NCI-H146 treated with DMSO at 0.1 percent for 48 hours (cell line): ENCODE data around the gene LRPAP1.
"Not testable (repeated sequence)": the region's sequence is repeated elsewhere in the genome, so short reads cannot be mapped to it uniquely, and the experiment has no call there.

Experiments used
- DNase-seq: peaks from one replicate; lab custom pipeline; 2025; ENCODE audit not compliant: unreplicated experiment; lab: John Stamatoyannopoulos, UW

Gene LRPAP1, protein sequence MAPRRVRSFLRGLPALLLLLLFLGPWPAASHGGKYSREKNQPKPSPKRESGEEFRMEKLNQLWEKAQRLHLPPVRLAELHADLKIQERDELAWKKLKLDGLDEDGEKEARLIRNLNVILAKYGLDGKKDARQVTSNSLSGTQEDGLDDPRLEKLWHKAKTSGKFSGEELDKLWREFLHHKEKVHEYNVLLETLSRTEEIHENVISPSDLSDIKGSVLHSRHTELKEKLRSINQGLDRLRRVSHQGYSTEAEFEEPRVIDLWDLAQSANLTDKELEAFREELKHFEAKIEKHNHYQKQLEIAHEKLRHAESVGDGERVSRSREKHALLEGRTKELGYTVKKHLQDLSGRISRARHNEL

DNA sequence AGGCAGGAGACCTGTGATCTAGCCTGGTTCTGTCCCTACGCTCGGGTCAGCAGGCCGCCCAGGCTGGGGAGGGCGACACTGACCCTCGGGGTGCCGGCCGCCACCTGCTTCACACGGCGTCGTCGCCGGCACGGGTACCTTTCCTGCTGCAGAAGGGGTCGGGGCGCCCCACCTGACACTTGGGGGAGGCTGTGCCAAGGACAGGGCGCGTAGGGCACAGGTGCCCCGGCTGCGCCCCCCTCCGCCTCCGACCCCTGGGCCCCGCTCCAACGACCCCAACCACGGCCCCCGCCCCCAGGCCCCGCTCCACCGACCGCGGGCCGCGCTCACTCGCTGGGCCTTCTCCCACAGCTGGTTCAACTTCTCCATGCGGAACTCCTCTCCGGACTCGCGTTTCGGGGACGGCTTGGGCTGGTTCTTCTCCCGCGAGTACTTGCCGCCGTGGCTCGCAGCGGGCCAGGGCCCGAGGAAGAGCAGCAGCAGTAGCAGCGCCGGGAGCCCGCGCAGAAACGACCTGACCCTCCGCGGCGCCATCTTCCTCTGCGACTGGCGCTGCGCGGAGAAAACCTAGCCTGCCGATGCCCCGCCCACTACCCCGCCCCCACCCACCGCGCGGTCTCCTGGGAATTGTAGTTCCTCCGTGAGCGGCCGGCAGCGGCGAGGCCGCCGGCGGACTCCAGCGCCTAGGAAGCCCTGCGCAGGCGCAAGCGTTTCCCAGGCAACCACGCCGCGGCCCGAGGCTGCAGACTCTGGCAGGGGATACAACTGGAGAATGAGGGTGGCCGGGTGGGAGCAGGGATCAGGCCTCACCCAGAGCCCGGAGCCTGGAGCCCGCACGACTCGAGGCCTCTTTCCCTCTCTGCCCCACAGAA lies at the start of gene LRPAP1:
Gene LRPAP1 (minus strand): TSS at position 544 of the 872 bp plus-strand sequence. CDS start 10 bp downstream, at position 534.
- DNase-seq, result peak; percentile 76

GRCh38 chr4:3581334-3582090 lies 49.3 kb upstream of the LRPAP1 start:
- DNase-seq, result not testable (repeated sequence)

GRCh38 chr4:3580859-3581258 lies 48.6 kb upstream of the LRPAP1 start:
- DNase-seq, result not testable (repeated sequence)

GRCh38 chr4:3578527-3579144 lies 46.4 kb upstream of the LRPAP1 start:
- DNase-seq, result not testable (repeated sequence)

DNA sequence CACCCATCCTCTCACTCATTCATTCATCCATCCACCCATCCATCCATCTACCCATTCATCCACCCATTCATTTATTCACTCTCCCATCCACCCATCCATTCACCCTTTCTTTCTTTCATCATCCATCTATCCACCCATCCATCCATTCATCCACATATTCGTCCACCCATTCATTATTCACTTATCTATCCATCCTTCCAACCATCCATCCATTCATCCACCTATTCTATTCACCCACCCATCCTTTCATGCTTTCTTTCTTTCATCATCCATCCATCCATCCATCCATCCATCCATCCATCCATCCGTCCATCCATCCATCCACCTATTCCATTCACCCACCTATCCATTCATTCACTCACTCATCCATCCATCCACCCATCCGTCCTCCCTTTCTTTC lies 45.8 kb upstream of the LRPAP1 start:
- not testable (repeated sequence) for DNase-seq

DNA sequence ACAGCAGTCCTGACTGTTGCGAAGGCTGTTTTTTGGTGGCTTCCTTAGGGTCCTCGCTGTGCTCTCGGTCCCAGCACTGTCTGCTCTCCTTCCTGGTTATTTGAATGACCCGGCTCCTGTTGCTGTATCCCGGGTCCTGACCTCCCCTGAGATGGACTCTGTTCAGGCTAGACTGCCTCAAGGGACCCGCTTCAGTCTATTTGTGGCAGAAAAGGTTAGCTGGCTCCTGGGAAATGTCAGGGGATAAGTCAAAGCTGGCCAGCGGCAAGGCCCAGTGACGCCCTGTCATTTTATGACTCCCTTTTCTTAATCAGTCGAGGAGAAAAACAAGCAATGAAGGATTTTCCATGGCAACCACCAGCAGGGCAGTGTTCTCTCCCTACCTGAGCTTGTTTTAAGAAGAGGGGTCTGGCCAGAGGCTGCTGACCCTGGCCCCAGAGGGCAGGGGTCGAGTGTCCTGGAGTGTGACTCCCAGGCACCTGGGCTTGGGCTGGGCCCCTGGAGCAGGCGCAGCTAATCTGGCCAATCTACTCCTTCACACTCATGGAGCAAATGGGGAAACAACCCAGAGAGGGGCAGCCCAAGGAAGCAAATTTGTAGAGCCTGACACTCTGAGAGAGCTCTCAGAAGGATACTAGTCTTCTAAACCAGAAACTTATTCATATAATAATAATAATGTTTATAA lies 45.1 kb upstream of the LRPAP1 start:
- DNase-seq, result not testable (repeated sequence)

DNA sequence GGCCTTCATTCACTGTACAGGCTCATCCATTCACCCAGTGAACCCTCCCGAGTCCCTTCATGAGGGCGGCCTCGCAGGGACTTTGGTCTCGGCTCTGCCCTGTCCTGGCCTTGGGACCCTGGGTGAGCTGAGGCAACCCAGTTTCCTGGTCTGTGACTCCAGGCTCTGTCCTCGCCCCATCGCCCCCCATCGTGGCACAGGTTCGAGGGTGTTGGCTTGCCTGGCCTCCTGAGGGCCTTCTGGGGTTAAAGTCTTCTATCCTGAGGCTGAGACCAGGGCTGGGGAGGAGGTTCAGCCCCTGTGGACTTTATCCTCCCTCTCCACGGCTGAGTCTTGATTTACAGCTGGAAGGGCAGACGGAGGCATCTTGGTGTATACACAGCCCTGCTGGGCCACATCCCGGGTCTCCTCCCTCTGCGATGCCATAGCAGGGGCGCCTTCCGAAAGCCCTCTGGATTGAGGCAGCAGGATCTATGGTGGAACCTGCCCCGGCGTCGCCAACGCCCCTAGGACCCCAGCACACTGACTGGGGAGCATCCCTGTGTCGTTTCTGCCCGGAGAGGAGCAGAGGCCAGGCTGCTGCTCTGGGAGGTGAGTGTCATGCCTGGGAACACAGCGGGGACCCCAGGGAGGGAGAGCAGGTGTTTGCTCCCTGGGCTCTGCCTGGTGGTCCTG lies 44.4 kb upstream of the LRPAP1 start:
- DNase-seq, result not testable (repeated sequence)

GRCh38 chr4:3575426-3576369 lies 43.5 kb upstream of the LRPAP1 start:
- DNase-seq, result not testable (repeated sequence)

GRCh38 chr4:3574865-3575264 lies 42.6 kb upstream of the LRPAP1 start:
- not testable (repeated sequence) for DNase-seq

DNA sequence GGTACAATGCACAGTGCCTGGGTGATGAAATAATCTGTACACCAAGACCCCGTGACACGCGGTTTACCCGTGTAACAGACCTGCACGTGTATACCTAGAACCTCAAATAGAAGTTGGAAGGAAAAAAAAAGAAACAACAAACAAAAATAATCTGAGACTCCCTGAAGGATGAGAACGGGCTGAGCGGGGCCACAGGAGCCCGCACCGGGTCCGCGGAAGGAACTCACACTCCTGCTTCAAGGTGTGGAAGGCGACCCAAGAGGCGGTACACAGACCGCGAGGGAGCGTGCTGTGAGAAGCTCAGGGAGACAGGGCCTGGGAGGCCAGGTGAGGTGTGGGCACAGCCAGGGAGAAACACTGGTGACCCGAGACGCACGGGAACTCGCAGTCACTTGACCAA lies 42.1 kb upstream of the LRPAP1 start:
- not testable (repeated sequence) for DNase-seq

DNA sequence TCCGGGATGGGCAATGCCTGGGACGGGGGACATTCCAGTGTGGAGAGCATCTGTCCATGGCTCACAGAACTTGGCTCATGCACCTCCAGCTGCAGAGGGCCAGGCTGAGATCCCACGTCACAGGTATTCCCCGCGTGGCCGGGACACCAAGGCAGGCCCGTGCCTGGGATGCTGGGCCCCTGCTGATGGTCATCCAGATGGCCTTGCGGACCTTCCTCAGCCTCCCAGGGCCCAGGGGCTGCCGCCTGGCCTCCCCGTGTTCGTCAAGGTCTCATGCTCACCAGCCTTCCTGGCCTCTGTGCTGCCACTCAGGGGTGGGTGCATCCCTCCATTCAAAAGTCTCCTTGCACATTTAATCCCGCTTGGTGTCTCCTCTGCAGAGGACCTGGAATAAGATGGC lies 40.9 kb upstream of the LRPAP1 start:
- DNase-seq, result no peak

DNA sequence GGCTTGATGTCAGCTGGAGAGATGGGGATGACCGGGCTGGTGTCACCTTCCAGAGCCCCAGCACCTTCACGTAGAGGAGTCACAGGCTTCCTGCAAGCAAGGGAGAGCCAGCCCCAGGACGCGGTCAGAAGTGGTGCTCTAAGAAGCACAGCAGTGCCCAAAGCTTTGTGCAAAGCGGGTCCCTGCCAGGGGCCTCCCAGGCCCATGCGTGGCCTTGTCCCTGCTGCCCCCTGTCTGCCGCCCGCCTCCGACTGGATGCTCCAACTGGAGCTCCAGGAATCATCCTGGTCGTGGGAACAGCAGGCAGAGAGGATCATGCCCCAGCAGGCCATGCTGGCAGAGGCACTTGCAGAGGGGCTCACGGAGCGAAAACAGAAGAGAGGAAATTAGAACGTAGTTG lies 40.1 kb upstream of the LRPAP1 start:
- no peak for DNase-seq

DNA sequence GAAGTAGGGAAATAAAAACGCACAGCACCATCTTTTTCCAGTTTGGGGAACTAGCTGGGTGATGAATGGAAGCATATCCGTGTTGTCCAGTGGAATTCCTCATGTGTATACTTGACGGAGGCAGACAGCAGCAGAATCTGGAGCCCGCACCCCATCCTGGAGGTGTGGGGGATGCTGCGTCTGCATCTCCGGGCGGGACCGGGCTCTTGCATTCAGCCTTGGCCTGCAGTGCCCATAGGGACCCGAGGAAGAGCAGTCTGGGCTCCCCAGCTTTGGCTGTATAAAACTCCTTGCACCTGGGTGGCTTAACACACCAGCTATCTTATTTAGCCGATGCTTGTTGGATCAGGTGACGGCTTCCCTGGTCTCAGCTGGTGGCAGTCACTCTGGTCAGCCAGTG lies 39.7 kb upstream of the LRPAP1 start:
- no peak for DNase-seq

DNA sequence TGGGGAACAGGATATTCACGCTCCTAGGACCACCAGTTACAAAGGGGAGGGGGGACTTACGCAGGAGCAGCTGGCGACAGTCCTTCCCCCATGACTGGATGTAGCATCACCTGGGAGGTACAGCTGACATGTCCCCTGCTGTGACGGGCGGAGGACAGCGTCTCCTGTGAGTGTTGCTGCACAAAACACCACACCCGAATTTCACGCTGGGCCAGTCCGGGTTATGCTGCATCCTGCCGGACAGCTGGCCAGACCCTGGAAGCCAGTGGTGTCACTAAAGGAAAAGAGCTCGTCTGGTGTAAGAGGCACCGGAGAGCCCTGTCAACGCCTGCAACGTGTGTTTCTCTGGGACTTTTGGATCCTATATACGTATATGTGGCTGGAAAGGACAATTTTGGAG lies 38.7 kb upstream of the LRPAP1 start:
- not testable (repeated sequence) for DNase-seq

GRCh38 chr4:3569611-3570010 lies 37.4 kb upstream of the LRPAP1 start:
- DNase-seq, result not testable (repeated sequence)

- DNase-seq, result not testable (repeated sequence)
Observed at GRCh38 chr4:3566701-3567100, 34.5 kb upstream of the LRPAP1 start.

GRCh38 chr4:3566301-3566700 lies 34.1 kb upstream of the LRPAP1 start:
- not testable (repeated sequence) for DNase-seq

GRCh38 chr4:3564948-3565347 lies 32.7 kb upstream of the LRPAP1 start:
- not testable (repeated sequence) for DNase-seq
